Measurements from ENCODE around the gene KRTAP5-8. TPM values are rescaled to one million over a fixed set of nuclear protein-coding genes. Genes with fewer than 3 reads are reported as not detected.

Gene KRTAP5-8
- total and polyA plus RNA-seq, 8 donors = 0.15 to 5.5 TPM; not detected in 6

- intact Hi-C loops (cut with DNase I; ENCODE audit: low total_unique reads) = no loop called here
- no peak for TF ChIP-seq CTCF (IDR thresholded peaks at IDR 0.05)
- no peak for TF ChIP-seq EP300 (IDR thresholded peaks at IDR 0.05)
- TF ChIP-seq POLR2AphosphoS5 (IDR thresholded peaks at IDR 0.05) = no peak
Observed at GRCh38 chr11:71562120-71562519, 24.3 kb downstream of the KRTAP5-8 start.

GRCh38 chr11:71563406-71563805, 25.6 kb downstream of the KRTAP5-8 start:
- Histone ChIP-seq H3K4me3 (no peak overlapping the region), H3K9me3 (no peaks in the 10 kb centered on the region), H3K27me3 (peaks cover 0 to 38% (median 0%) of the 10 kb centered on the region in 3 donors), H3K36me3 (no peaks in the 10 kb centered on the region), H3K4me1 (no peaks in the 10 kb centered on the region), H3K27ac (no peak overlapping the region)
- intact Hi-C loops (cut with DNase I; ENCODE audit: low total_unique reads) = no loop called here
- DNase-seq = peak in 1 of 2 donors; percentile 51
- WGBS, 5 donors = 23 to 33% (median 27%) methylated on average over 8 of the region's 8 CpGs
- TF ChIP-seq POLR2A (IDR thresholded peaks at IDR 0.05) (no peak), POLR2AphosphoS5 (IDR thresholded peaks at IDR 0.05) (no peak), CTCF (IDR thresholded peaks at IDR 0.05) (no peak), EP300 (IDR thresholded peaks at IDR 0.05) (no peak)

More at GRCh38 chr11:71562120-71562519, 24.3 kb downstream of the KRTAP5-8 start:
- H3K27ac ChIP-seq = no peak overlapping the region
- no peak for DNase-seq
- H3K4me1 ChIP-seq = no peaks in the 10 kb centered on the region
- no peaks in the 10 kb centered on the region for H3K9me3 ChIP-seq
- H3K27me3 ChIP-seq = peaks cover 0 to 38% (median 0%) of the 10 kb centered on the region in 3 donors
- no peaks in the 10 kb centered on the region for H3K36me3 ChIP-seq
- no peak overlapping the region for H3K4me3 ChIP-seq

- TF ChIP-seq POLR2A (IDR thresholded peaks at IDR 0.05) = no peak
- TF ChIP-seq POLR2AphosphoS5 (IDR thresholded peaks at IDR 0.05) = no peak
- no peak for TF ChIP-seq EP300 (IDR thresholded peaks at IDR 0.05)
- TF ChIP-seq CTCF (IDR thresholded peaks at IDR 0.05) = no peak
- H3K27ac ChIP-seq = no peak overlapping the region
- intact Hi-C loops (cut with DNase I; ENCODE audit: low total_unique reads) = no loop called here
- no peaks in the 10 kb centered on the region for H3K36me3 ChIP-seq
- no peaks in the 10 kb centered on the region for H3K9me3 ChIP-seq
- H3K4me3 ChIP-seq = no peak overlapping the region
- WGBS, 5 donors = 78 to 90% (median 79%) methylated on average over 4 of the region's 4 CpGs
- peaks cover 0 to 38% (median 0%) of the 10 kb centered on the region in 3 donors for H3K27me3 ChIP-seq
- DNase-seq = no peak
- peaks cover 0 to 6% (median 0%) of the 10 kb centered on the region in 4 donors for H3K4me1 ChIP-seq
Observed at GRCh38 chr11:71564430-71564829, 26.6 kb downstream of the KRTAP5-8 start.

GRCh38 chr11:71565263-71565662, 27.4 kb downstream of the KRTAP5-8 start, which contains the start of gene KRTAP5-10:
KRTAP5-10 (plus strand) TSS chr11:71565563; CDS start chr11:71565588, 25 bp downstream.
- Histone ChIP-seq H3K4me3 (no peak within 1 kb of the TSS), H3K27ac (no peak within 1 kb of the TSS), H3K27me3 (peaks cover 0 to 38% (median 0%) of the 10 kb centered on the region in 3 donors), H3K36me3 (no peaks in the 10 kb centered on the region), H3K9me3 (no peaks in the 10 kb centered on the region), H3K4me1 (peaks cover 0 to 6% (median 0%) of the 10 kb centered on the region in 4 donors)
- intact Hi-C loops (cut with DNase I; ENCODE audit: low total_unique reads) = no loop called here
- no peak for DNase-seq
- TF ChIP-seq POLR2A (IDR thresholded peaks at IDR 0.05) = no peak
- TF ChIP-seq EP300 (IDR thresholded peaks at IDR 0.05) = no peak
- no peak for TF ChIP-seq POLR2AphosphoS5 (IDR thresholded peaks at IDR 0.05)
- no peak for TF ChIP-seq CTCF (IDR thresholded peaks at IDR 0.05)
- WGBS, 5 donors = 27 to 59% (median 45%) methylated on average over 2 to 5 of the region's 5 CpGs

Measured in stomach (tissue), 9 donors.